IMR-90 (cell line): Measurements from ENCODE around the gene TMEM158. TPM values are rescaled to one million over a fixed set of nuclear protein-coding genes. Genes with fewer than 3 reads are reported as not detected.

Source experiments
- ATAC-seq: fragments of 200-7000 bp; cut with Tn5 transposase; 2 replicates; pipeline ENCODE4 v1.9.1; 2020; ENCODE audit warnings: low read depth, mild to moderate bottlenecking, moderate library complexity
- BruUV-seq: library from RNA; stranded (reverse); fragments of 400-500 nt; replicated peaks from 2 replicates; lab custom pipeline; 2021; lab: Mats Ljungman, UMichigan
- CTCF ChIA-PET: fragments of 300-600 bp; formaldehyde crosslinking; extraction: SDS; loops from one replicate; lab custom pipeline; 2021; ENCODE audit warnings: antibody characterized with exemption; lab: Yijun Ruan, JAX
- POLR2A ChIA-PET: fragments of 300-600 bp; sonication (Branson Sonifier 250); formaldehyde crosslinking; loops from one replicate; lab custom pipeline; 2022; ENCODE audit warnings: antibody characterized with exemption; ENCODE audit not compliant: unreplicated experiment; lab: Charles Lee
- DNase-seq: peaks from one replicate; pipeline ENCODE4 v3.0.0; 2013
- H2AFZ ChIP-seq: replicated peaks from 2 replicates; pipeline ENCODE3; 2013; ENCODE audit warnings: low read length, mild to moderate bottlenecking; ENCODE audit not compliant: poor library complexity
- H2AK5ac ChIP-seq: 2 replicates; pipeline ENCODE4 v1.6.1; 2013; ENCODE audit warnings: low read depth, low read length, inconsistent platforms
- H2AK9ac ChIP-seq: replicated peaks from 2 replicates; pipeline ENCODE3; 2013; ENCODE audit warnings: mild to moderate bottlenecking, low read depth, low read length, moderate library complexity; ENCODE audit not compliant: poor library complexity
- H2BK120ac ChIP-seq: 2 replicates; pipeline ENCODE4 v1.6.1; 2013; ENCODE audit warnings: low read depth, low read length, inconsistent platforms
- H2BK15ac ChIP-seq: 3 replicates; pipeline ENCODE4 v1.6.1; 2013; ENCODE audit warnings: low read depth, low read length, inconsistent platforms
- H2BK20ac ChIP-seq: 2 replicates; pipeline ENCODE4 v1.6.1; 2013; ENCODE audit warnings: low read depth, mild to moderate bottlenecking, inconsistent platforms, low read length, moderate library complexity
- H2BK5ac ChIP-seq: 2 replicates; pipeline ENCODE4 v1.6.1; 2013; ENCODE audit warnings: mild to moderate bottlenecking, low read depth, low read length, inconsistent platforms; ENCODE audit not compliant: poor library complexity, severe bottlenecking
- H3K14ac ChIP-seq: replicated peaks from 2 replicates; pipeline ENCODE4 v1.6.1; 2013; ENCODE audit warnings: low read depth, low read length, inconsistent platforms
- H3K18ac ChIP-seq: 2 replicates; pipeline ENCODE4 v1.6.1; 2013; ENCODE audit warnings: low read depth, low read length, control low read depth
- H3K23ac ChIP-seq: 2 replicates; pipeline ENCODE4 v1.6.1; 2013; ENCODE audit warnings: low read depth, low read length, inconsistent platforms
- H3K27ac ChIP-seq: 2 replicates; pipeline ENCODE4 v1.5.1; 2013; ENCODE audit warnings: mild to moderate bottlenecking, control low read depth, low read length; ENCODE audit not compliant: insufficient read depth
- H3K27me3 ChIP-seq: 2 replicates; pipeline ENCODE4 v1.6.1; 2013; ENCODE audit warnings: low read length; ENCODE audit not compliant: control insufficient read depth, insufficient read depth
- H3K36me3 ChIP-seq: 2 replicates; pipeline ENCODE4 v1.6.1; 2013; ENCODE audit warnings: low read length, mixed read lengths; ENCODE audit not compliant: control insufficient read depth, insufficient read depth
- H3K4ac ChIP-seq: 2 replicates; pipeline ENCODE4 v1.6.1; 2013; ENCODE audit warnings: low read depth, low read length, inconsistent platforms
- H3K4me1 ChIP-seq: 2 replicates; pipeline ENCODE4 v1.6.1; 2013; ENCODE audit warnings: low read length, mixed read lengths; ENCODE audit not compliant: control insufficient read depth, insufficient read depth
- H3K4me2 ChIP-seq: 2 replicates; pipeline ENCODE4 v1.6.1; 2013; ENCODE audit warnings: low read depth, mild to moderate bottlenecking, control low read depth, low read length, moderate library complexity
- H3K4me3 ChIP-seq: 2 replicates; pipeline ENCODE4 v1.5.1; 2013; ENCODE audit warnings: low read depth, mild to moderate bottlenecking, control low read depth, low read length, moderate library complexity; ENCODE audit not compliant: insufficient read depth
- H3K56ac ChIP-seq: 2 replicates; pipeline ENCODE4 v1.6.1; 2013; ENCODE audit warnings: low read length, inconsistent platforms; ENCODE audit not compliant: insufficient read depth; ENCODE audit errors: extremely low read depth
- H3K79me1 ChIP-seq, 2 experiments: 2 replicates each; pipeline ENCODE4 v1.6.1; 2013; ENCODE audit warnings: low read length in 2 of 2, inconsistent platforms in 1 of 2, low read depth in 1 of 2
- H3K9ac ChIP-seq: 2 replicates; pipeline ENCODE4 v1.6.1; 2013; ENCODE audit warnings: low read depth, low read length, control low read depth
- H3K9me1 ChIP-seq: 2 replicates; pipeline ENCODE4 v1.6.1; 2013; ENCODE audit warnings: low read length, inconsistent platforms; ENCODE audit not compliant: insufficient read depth
- H3K9me3 ChIP-seq: 2 replicates; pipeline ENCODE4 v1.6.1; 2013; ENCODE audit warnings: low read length; ENCODE audit not compliant: control insufficient read depth, insufficient read depth
- H4K20me1 ChIP-seq: 2 replicates; pipeline ENCODE4 v1.6.1; 2013; ENCODE audit warnings: low read length, inconsistent platforms; ENCODE audit not compliant: insufficient read depth
- H4K5ac ChIP-seq: 2 replicates; pipeline ENCODE4 v1.6.1; 2013; ENCODE audit warnings: mild to moderate bottlenecking, low read depth, low read length, control low read depth
- H4K8ac ChIP-seq, 2 experiments: 2 replicates each; pipeline ENCODE4 v1.6.1; 2013; ENCODE audit warnings: low read depth in 2 of 2, low read length in 2 of 2, control low read depth in 1 of 2, inconsistent platforms in 1 of 2
- H4K91ac ChIP-seq: 2 replicates; pipeline ENCODE4 v1.6.1; 2013; ENCODE audit warnings: low read depth, low read length, inconsistent platforms; ENCODE audit not compliant: insufficient read depth
- BHLHE40 ChIP-seq: fragments of 150-350 bp; IDR thresholded peaks from 2 replicates; pipeline ENCODE4 v1.6.1; 2016; ENCODE audit warnings: mild to moderate bottlenecking, low read depth, low read length
- CEBPB ChIP-seq: IDR thresholded peaks from 2 replicates; pipeline ENCODE4 v1.6.1; 2012; ENCODE audit warnings: low read depth, low read length, improper control_type of control experiment
- CHD1 ChIP-seq: IDR thresholded peaks from 2 replicates; pipeline ENCODE4 v1.6.1; 2012; ENCODE audit warnings: low read depth, low read length, improper control_type of control experiment
- FOS ChIP-seq: fragments of 150-350 bp; IDR thresholded peaks from 2 replicates; pipeline ENCODE4 v1.6.1; 2016; ENCODE audit warnings: low read depth, low read length
- MAFK ChIP-seq: IDR thresholded peaks from 2 replicates; pipeline ENCODE4 v1.6.1; 2012; ENCODE audit warnings: low read depth, low read length, improper control_type of control experiment
- MAZ ChIP-seq: IDR thresholded peaks from 2 replicates; pipeline ENCODE4 v1.6.1; 2012; ENCODE audit warnings: low read depth, mild to moderate bottlenecking, low read length, improper control_type of control experiment, moderate library complexity, borderline replicate concordance
- MXI1 ChIP-seq: IDR thresholded peaks from 2 replicates; pipeline ENCODE4 v1.6.1; 2012; ENCODE audit warnings: low read depth, mild to moderate bottlenecking, low read length, moderate library complexity, borderline replicate concordance
- NFE2L2 ChIP-seq: fragments of 150-350 bp; IDR thresholded peaks from 2 replicates; pipeline ENCODE4 v1.6.1; 2016; ENCODE audit warnings: low read depth, mild to moderate bottlenecking, low read length
- POLR2A ChIP-seq: IDR thresholded peaks from 2 replicates; pipeline ENCODE4 v1.6.1; 2012; ENCODE audit warnings: mild to moderate bottlenecking, low read depth, low read length
- RAD21 ChIP-seq: IDR thresholded peaks from 2 replicates; pipeline ENCODE4 v1.6.1; 2012; ENCODE audit warnings: low read length, improper control_type of control experiment
- RCOR1 ChIP-seq: IDR thresholded peaks from 2 replicates; pipeline ENCODE4 v1.6.1; 2012; ENCODE audit warnings: mild to moderate bottlenecking, low read length, improper control_type of control experiment; ENCODE audit not compliant: insufficient replicate concordance
- RFX5 ChIP-seq: IDR thresholded peaks from 2 replicates; pipeline ENCODE4 v1.8.0; 2012; ENCODE audit warnings: low read depth, mild to moderate bottlenecking, low read length, moderate library complexity
- WGBS, 2 experiments: methylation state at CpG; one replicate each; pipeline versions ENCODE4 v1.1.5 to v1.1.7; 2013; ENCODE audit warnings: missing lambda C conversion rate in 2 of 2; ENCODE audit not compliant: insufficient read length in 1 of 2; ENCODE audit errors: extremely low coverage in 2 of 2; 5-methylcytosine and 5-hydroxymethylcytosine counted together
- dilution Hi-C: fragments of 300-500 bp; cut with HindIII; formaldehyde crosslinking; loops from one replicate; pipeline ENCODE4 v1.14.3; 2018; ENCODE audit warnings: low sequenced_read_pairs; ENCODE audit not compliant: unreplicated experiment
- in situ Hi-C: fragments of 300-500 bp; cut with MboI; formaldehyde crosslinking; loops from 3 replicates; pipeline ENCODE4 v1.14.3; 2019; ENCODE audit warnings: low sequenced_read_pairs, inconsistent platforms, mixed read lengths
- intact Hi-C: fragments of 100-400 bp; cut with micrococcal nuclease; formaldehyde crosslinking; loops from 2 replicates; pipeline ENCODE4 v1.10.0; 2022
- polyA plus RNA-seq, 3 experiments: library from polyadenylated mRNA; depleted of rRNA; stranded (reverse); fragments of >200 nt; gene quantifications; 2 replicates each; pipeline ENCODE4 v1.2.3, GENCODE V29; 2012; ENCODE audit warnings: low replicate concordance in 1 of 3
- total RNA-seq: library from RNA; depleted of rRNA; stranded (reverse); fragments of >200 nt; gene quantifications from 2 replicates; pipeline ENCODE4 v1.2.3, GENCODE V29; 2012
- TF ChIP-seq, protein P1 (sequence below): fragments of 150-350 bp; IDR thresholded peaks from 2 replicates; pipeline ENCODE4 v1.6.1; 2016; ENCODE audit warnings: low read depth, mild to moderate bottlenecking, low read length, moderate library complexity, borderline replicate concordance
- TF ChIP-seq, protein P2 (sequence below): conservative IDR thresholded peaks from 2 replicates; pipeline ENCODE4 v1.5.1; 2012; ENCODE audit warnings: mild to moderate bottlenecking, low read depth, low read length, improper control_type of control experiment
- TF ChIP-seq, protein P3 (sequence below): fragments of 150-350 bp; IDR thresholded peaks from 2 replicates; pipeline ENCODE4 v1.6.1; 2017; ENCODE audit warnings: mild to moderate bottlenecking, antibody characterized with exemption, low read length, low read depth

TMEM158 gene
- total and polyA plus RNA-seq, 2 of the 4 experiments (the other 2 are of a cell fraction): 1.6 to 16.4 TPM

DNA sequence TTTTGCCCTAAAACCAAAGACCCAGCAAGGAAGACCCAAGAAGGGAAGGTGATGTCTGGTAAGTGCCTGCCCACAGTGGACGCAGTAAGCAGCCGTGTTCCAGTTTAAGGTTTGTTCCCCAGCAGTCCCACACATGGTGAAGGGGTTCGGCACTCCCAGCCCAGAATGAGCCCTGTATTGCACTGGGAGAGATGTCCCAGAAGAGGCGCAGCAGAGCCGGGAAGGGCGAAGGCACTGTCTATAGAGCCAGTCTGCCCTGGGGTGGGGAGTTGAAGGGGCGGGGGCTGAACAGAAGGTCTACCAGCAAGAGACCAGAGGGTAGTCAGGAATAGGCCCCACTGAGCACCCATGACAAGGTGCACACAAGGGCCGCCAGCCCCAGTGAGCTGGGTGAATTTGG, 6.4 kb downstream of the TMEM158 start:
- peak overlapping the region; percentile 50 for H2BK120ac ChIP-seq
- ATAC-seq (no peak), DNase-seq (no peak)
- H3K4me2 ChIP-seq: no peak overlapping the region
- TF ChIP-seq, protein P1, sequence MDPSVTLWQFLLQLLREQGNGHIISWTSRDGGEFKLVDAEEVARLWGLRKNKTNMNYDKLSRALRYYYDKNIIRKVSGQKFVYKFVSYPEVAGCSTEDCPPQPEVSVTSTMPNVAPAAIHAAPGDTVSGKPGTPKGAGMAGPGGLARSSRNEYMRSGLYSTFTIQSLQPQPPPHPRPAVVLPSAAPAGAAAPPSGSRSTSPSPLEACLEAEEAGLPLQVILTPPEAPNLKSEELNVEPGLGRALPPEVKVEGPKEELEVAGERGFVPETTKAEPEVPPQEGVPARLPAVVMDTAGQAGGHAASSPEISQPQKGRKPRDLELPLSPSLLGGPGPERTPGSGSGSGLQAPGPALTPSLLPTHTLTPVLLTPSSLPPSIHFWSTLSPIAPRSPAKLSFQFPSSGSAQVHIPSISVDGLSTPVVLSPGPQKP: no peak
- TF ChIP-seq RAD21 (no peak), RCOR1 (no peak), BHLHE40 (no peak), CHD1 (no peak), NFE2L2 (no peak), CEBPB (no peak), MXI1 (no peak), MAZ (no peak), POLR2A (no peak), MAFK (no peak), RFX5 (no peak), FOS (no peak)
- TF ChIP-seq, protein P2, sequence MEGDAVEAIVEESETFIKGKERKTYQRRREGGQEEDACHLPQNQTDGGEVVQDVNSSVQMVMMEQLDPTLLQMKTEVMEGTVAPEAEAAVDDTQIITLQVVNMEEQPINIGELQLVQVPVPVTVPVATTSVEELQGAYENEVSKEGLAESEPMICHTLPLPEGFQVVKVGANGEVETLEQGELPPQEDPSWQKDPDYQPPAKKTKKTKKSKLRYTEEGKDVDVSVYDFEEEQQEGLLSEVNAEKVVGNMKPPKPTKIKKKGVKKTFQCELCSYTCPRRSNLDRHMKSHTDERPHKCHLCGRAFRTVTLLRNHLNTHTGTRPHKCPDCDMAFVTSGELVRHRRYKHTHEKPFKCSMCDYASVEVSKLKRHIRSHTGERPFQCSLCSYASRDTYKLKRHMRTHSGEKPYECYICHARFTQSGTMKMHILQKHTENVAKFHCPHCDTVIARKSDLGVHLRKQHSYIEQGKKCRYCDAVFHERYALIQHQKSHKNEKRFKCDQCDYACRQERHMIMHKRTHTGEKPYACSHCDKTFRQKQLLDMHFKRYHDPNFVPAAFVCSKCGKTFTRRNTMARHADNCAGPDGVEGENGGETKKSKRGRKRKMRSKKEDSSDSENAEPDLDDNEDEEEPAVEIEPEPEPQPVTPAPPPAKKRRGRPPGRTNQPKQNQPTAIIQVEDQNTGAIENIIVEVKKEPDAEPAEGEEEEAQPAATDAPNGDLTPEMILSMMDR: no peak
- TF ChIP-seq, protein P3, sequence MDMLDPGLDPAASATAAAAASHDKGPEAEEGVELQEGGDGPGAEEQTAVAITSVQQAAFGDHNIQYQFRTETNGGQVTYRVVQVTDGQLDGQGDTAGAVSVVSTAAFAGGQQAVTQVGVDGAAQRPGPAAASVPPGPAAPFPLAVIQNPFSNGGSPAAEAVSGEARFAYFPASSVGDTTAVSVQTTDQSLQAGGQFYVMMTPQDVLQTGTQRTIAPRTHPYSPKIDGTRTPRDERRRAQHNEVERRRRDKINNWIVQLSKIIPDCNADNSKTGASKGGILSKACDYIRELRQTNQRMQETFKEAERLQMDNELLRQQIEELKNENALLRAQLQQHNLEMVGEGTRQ: no peak
- peak overlapping the region; percentile 62 for H2AK5ac ChIP-seq
- H3K27ac ChIP-seq: peak overlapping the region; percentile 28
- H4K20me1 ChIP-seq: no peaks in the 10 kb centered on the region; the same call in 1 of the 2 replicates
- H3K36me3 ChIP-seq: peaks cover 18% of the 10 kb centered on the region
- no peak overlapping the region for H3K4me3 ChIP-seq
- peak overlapping the region; percentile 58; the same call in 1 of the 2 replicates for H4K91ac ChIP-seq
- H3K56ac ChIP-seq: no peak overlapping the region
- in situ Hi-C loops (loop anchor here (5.0 kb wide), 2 partner anchors 177 to 288 kb away; no protein-coding TSS in a partner anchor), dilution Hi-C loops (no loop called here), intact Hi-C loops (loop anchor here (5.0 kb wide), 1 partner anchor 97 kb away; no protein-coding TSS in a partner anchor)
- peaks cover 8 to 47% of the 10 kb centered on the region in 2 experiments for H3K79me1 ChIP-seq
- peak overlapping the region; percentile 12 for H2BK5ac ChIP-seq
- H3K14ac ChIP-seq: peak overlapping the region; percentile 71; the same call in 1 of the 2 replicates
- 92% methylated on average over 2 of the region's 8 CpGs; no CpG with 5 or more reads in 1 of the 2 experiments for WGBS, 2 experiments
- peak overlapping the region; percentile 42; the same call in 2 of the 3 replicates for H2BK15ac ChIP-seq
- no peaks in the 10 kb centered on the region for H3K27me3 ChIP-seq
- no peaks in the 10 kb centered on the region for H3K9me3 ChIP-seq
- ChIA-PET CTCF (interaction anchor here (0.6 kb wide), 1 partner anchor 260 kb away, joined by 3 read pairs; no protein-coding TSS in a partner anchor), POLR2A (interaction anchor here (0.6 to 0.9 kb wide), 3 partner anchors 66 to 484 kb away, joined by 3 to 7 read pairs (median 4); no protein-coding TSS in a partner anchor)
- H4K5ac ChIP-seq: peak overlapping the region; percentile 75
- peak overlapping the region; percentile 60; the same call in 1 of the 2 replicates for H3K18ac ChIP-seq
- no peak overlapping the region for H3K9ac ChIP-seq
- H2AFZ ChIP-seq: no peak overlapping the region
- peaks cover 22% of the 10 kb centered on the region for H3K4me1 ChIP-seq
- peak overlapping the region in 1 of 2 experiments; percentile 26; a peak in 1 of 4 replicates for H4K8ac ChIP-seq
- H2AK9ac ChIP-seq: no peak overlapping the region
- H3K9me1 ChIP-seq: peaks cover 17% of the 10 kb centered on the region
- peak overlapping the region; percentile 71 for H3K4ac ChIP-seq
- peak overlapping the region; percentile 17; the same call in 1 of the 2 replicates for H3K23ac ChIP-seq
- no TSS peak for BruUV-seq
- peak overlapping the region; percentile 32 for H2BK20ac ChIP-seq
